CD4-positive, alpha-beta T cell (primary cell): ENCODE data around the gene FAM83F. TPM values are rescaled to one million over a fixed set of nuclear protein-coding genes. Genes with fewer than 3 reads are reported as not detected.

Experiments used
- ATAC-seq: fragments of 200-7000 bp; cut with Tn5 transposase; one replicate; pipeline ENCODE4 v1.10.0; 2022; ENCODE audit warnings: mild to moderate bottlenecking; ENCODE audit not compliant: poor library complexity
- CTCF ChIA-PET: fragments of 350-600 bp; sonication (Branson Sonifier 250); formaldehyde crosslinking; loops from one replicate; lab custom pipeline; 2021; ENCODE audit warnings: antibody characterized with exemption, inconsistent platforms; lab: Charles Lee
- POLR2A ChIA-PET: fragments of 350-600 bp; sonication (Branson Sonifier 250); formaldehyde crosslinking; loops from one replicate; lab custom pipeline; 2021; ENCODE audit warnings: antibody characterized with exemption, inconsistent platforms; lab: Charles Lee
- DNase-seq, 14 experiments: peaks; one replicate each; pipeline ENCODE4 v3.0.0-alpha.2; 2013 to 2020; ENCODE audit warnings: mixed read lengths in 2 of 14
- H3K27ac ChIP-seq, 2 donors: one replicate each; pipeline versions ENCODE4 v1.5.1 to v1.7.0; 2013; ENCODE audit warnings: low read length in 2 of 2, low read depth in 1 of 2, mild to moderate bottlenecking in 1 of 2
- H3K27me3 ChIP-seq, 2 experiments: 1 replicate in 1 of 2; 2 replicates in 1 of 2; pipeline versions ENCODE4 v1.6.1 to v1.7.0; 2013; ENCODE audit warnings: low read length in 2 of 2, control low read depth in 1 of 2, mild to moderate bottlenecking in 1 of 2, moderate library complexity in 1 of 2; ENCODE audit not compliant: insufficient read depth in 2 of 2, control insufficient read depth in 1 of 2
- H3K36me3 ChIP-seq: one replicate; pipeline ENCODE4 v1.6.1; 2013; ENCODE audit warnings: low read length, control low read depth; ENCODE audit not compliant: insufficient read depth
- H3K4me1 ChIP-seq: one replicate; pipeline ENCODE4 v1.6.1; 2013; ENCODE audit warnings: low read length, control low read depth; ENCODE audit not compliant: insufficient read depth
- H3K4me3 ChIP-seq: one replicate; pipeline ENCODE4 v1.5.1; 2013; ENCODE audit warnings: mild to moderate bottlenecking, low read length, moderate library complexity
- H3K9me3 ChIP-seq, 2 experiments: 1 replicate in 1 of 2; 2 replicates in 1 of 2; pipeline versions ENCODE4 v1.6.1 to v1.7.0; 2013; ENCODE audit warnings: low read length in 2 of 2, mild to moderate bottlenecking in 2 of 2, control low read depth in 1 of 2, moderate library complexity in 1 of 2; ENCODE audit not compliant: control insufficient read depth in 1 of 2, insufficient read depth in 1 of 2
- H3K27ac Mint-ChIP-seq: one replicate; pipeline ENCODE4 v1.8.0; 2020; ENCODE audit warnings: mixed read lengths
- H3K27me3 Mint-ChIP-seq: one replicate; pipeline ENCODE4 v1.8.0; 2021; ENCODE audit warnings: mixed read lengths
- H3K36me3 Mint-ChIP-seq: one replicate; pipeline ENCODE4 v1.8.0; 2021; ENCODE audit warnings: low read depth, mixed read lengths
- H3K4me1 Mint-ChIP-seq: one replicate; pipeline ENCODE4 v1.8.0; 2021; ENCODE audit warnings: low read depth, mixed read lengths
- H3K4me3 Mint-ChIP-seq: one replicate; pipeline ENCODE4 v1.8.0; 2020; ENCODE audit warnings: mild to moderate bottlenecking, mixed read lengths
- H3K9me3 Mint-ChIP-seq: one replicate; pipeline ENCODE4 v1.8.0; 2020; ENCODE audit warnings: mixed read lengths
- intact Hi-C, 2 experiments: fragments of 100-400 bp; cut with DNase I in 1 of 2; cut with micrococcal nuclease in 1 of 2; formaldehyde crosslinking; loops; one replicate each; pipeline versions ENCODE4 v1.15.1 to v1.9.0; 2023 to 2025; cut with DNase I, micrococcal nuclease
- total RNA-seq, 174 experiments: library from RNA in 2 of 174; stranded (reverse) in 2 of 174; gene quantifications; one replicate each; pipeline ENCODE4 v1.2.3 and lab custom pipeline; 2021 to 2026
- TF ChIP-seq, protein P1 (sequence below): fragments of 200-600 bp; IDR thresholded peaks from one replicate; pipeline ENCODE4 v1.8.0; 2022; ENCODE audit warnings: antibody characterized with exemption, mild to moderate bottlenecking

The FAM83F gene
- total RNA-seq, 2 experiments from 2014 or later = 5.2 to 6.8 TPM

DNA sequence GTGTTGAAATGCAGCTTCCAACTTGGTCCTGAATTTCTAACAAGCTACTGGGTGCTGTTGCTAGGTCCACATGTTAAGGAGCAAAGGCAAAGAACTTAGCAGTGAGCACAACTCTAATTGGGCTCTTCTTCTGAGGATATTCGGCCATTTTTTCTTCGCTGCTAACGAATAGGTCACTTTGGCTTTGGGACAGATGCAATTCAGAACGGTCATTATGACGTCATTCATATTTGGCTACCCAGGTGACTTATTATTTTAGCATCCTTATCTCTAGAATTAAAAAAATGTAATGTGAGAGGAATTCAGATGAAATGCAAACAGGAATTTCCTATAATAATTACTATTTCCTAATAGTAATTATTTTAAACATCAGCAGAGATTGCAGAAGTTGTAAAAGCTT, 20.7 kb upstream of the FAM83F start:
- H3K27ac ChIP-seq = no peak overlapping the region
- H3K4me1 Mint-ChIP-seq = peaks cover 13% of the 10 kb centered on the region
- H3K4me3 ChIP-seq = no peak overlapping the region
- no peaks in the 10 kb centered on the region for H3K9me3 Mint-ChIP-seq
- intact Hi-C loops = loop anchor here in 1 of 2 experiments (5.0 kb wide), 1 partner anchor 48 kb away; no protein-coding TSS in a partner anchor
- H3K27me3 Mint-ChIP-seq = no peaks in the 10 kb centered on the region
- DNase-seq = no peak
- no peak for ATAC-seq
- TF ChIP-seq, protein P1, sequence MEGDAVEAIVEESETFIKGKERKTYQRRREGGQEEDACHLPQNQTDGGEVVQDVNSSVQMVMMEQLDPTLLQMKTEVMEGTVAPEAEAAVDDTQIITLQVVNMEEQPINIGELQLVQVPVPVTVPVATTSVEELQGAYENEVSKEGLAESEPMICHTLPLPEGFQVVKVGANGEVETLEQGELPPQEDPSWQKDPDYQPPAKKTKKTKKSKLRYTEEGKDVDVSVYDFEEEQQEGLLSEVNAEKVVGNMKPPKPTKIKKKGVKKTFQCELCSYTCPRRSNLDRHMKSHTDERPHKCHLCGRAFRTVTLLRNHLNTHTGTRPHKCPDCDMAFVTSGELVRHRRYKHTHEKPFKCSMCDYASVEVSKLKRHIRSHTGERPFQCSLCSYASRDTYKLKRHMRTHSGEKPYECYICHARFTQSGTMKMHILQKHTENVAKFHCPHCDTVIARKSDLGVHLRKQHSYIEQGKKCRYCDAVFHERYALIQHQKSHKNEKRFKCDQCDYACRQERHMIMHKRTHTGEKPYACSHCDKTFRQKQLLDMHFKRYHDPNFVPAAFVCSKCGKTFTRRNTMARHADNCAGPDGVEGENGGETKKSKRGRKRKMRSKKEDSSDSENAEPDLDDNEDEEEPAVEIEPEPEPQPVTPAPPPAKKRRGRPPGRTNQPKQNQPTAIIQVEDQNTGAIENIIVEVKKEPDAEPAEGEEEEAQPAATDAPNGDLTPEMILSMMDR = no peak
- H3K4me3 Mint-ChIP-seq = no peak overlapping the region
- peaks cover 77% of the 10 kb centered on the region for H3K36me3 Mint-ChIP-seq
- H3K36me3 ChIP-seq = peaks cover 58% of the 10 kb centered on the region
- no peaks in the 10 kb centered on the region for H3K4me1 ChIP-seq
- ChIA-PET POLR2A (interaction anchor here (0.9 kb wide), 1 partner anchor 20 kb away, joined by 4 read pairs; the partner anchor contains the start of gene FAM83F), CTCF (no interaction called here)
- no peaks in the 10 kb centered on the region for H3K27me3 ChIP-seq
- H3K27ac Mint-ChIP-seq = no peak overlapping the region
- H3K9me3 ChIP-seq = no peaks in the 10 kb centered on the region

DNA sequence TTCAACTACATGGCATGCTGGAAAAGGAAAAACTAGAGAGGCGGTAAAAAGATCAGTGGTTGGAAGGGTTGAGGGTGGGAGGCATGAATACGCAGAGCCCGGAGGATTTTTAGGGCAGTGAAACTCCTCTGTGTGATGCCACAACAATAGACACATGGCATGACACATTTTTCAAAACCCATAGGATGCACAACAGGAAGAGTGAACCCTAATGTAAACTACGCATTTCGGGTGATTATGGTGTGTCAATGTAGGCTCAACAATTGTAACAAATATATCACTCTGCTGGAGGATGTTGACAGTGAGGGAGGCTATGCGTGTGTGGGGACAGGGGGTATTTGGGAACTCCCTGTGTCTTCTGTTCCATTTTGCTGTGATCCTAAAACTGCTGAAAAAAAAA, 15.7 kb upstream of the FAM83F start:
- POLR2A ChIA-PET = interaction anchor here (0.7 to 1.3 kb wide), 3 partner anchors 15 to 628 kb away, joined by 3 read pairs; partner anchors contain the start of gene FAM83F

DNA sequence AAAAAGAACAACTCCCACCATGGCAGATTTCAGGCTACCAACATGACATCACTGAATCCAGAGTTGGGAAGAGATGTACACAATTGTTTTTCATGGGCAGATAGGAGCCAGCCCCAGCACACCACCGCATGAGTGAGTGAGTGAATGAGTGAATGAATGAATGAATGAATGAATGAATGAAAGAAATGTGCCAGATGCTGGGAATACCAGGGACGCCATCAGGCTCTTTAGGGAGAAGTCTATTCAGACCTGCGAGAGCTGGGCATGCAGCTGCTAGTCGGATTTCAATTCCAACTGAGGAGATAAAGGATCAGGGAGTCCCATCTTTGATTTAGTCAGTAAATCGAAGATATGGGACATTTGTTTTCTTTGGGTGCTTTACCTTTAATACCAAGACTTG, 15.3 kb upstream of the FAM83F start:
- intact Hi-C loops = no loop called here

More for the DNA sequence above, 15.7 kb upstream of the FAM83F start:
- Histone ChIP-seq H3K4me3 (no peak overlapping the region), H3K4me1 (peaks cover 12% of the 10 kb centered on the region), H3K9me3 (no peaks in the 10 kb centered on the region), H3K27ac (peak overlapping the region in 1 of 2 donors; percentile 16), H3K27me3 (no peaks in the 10 kb centered on the region), H3K36me3 (peaks cover 9% of the 10 kb centered on the region)
- no peak overlapping the region for H3K4me3 Mint-ChIP-seq
- no peak for DNase-seq
- H3K27me3 Mint-ChIP-seq = no peaks in the 10 kb centered on the region
- peaks cover 38% of the 10 kb centered on the region for H3K4me1 Mint-ChIP-seq
- CTCF ChIA-PET = no interaction called here
- ATAC-seq = peak; percentile 51
- TF ChIP-seq, protein P1 = no peak
- H3K27ac Mint-ChIP-seq = peak overlapping the region; percentile 57
- peaks cover 27% of the 10 kb centered on the region for H3K36me3 Mint-ChIP-seq
- intact Hi-C loops = no loop called here
- H3K9me3 Mint-ChIP-seq = no peaks in the 10 kb centered on the region

More for the DNA sequence above, 15.3 kb upstream of the FAM83F start:
- DNase-seq = no peak
- H3K27ac ChIP-seq = no peak overlapping the region
- TF ChIP-seq, protein P1 = no peak
- peaks cover 38% of the 10 kb centered on the region for H3K4me1 Mint-ChIP-seq
- no peak for ATAC-seq
- POLR2A ChIA-PET = interaction anchor here (0.7 to 1.3 kb wide), 3 partner anchors 15 to 628 kb away, joined by 3 read pairs; partner anchors contain the start of gene FAM83F
- CTCF ChIA-PET = no interaction called here
- H3K36me3 Mint-ChIP-seq = peaks cover 24% of the 10 kb centered on the region
- H3K27ac Mint-ChIP-seq = peak overlapping the region; percentile 57
- no peaks in the 10 kb centered on the region for H3K9me3 ChIP-seq
- H3K27me3 Mint-ChIP-seq = no peaks in the 10 kb centered on the region
- H3K4me1 ChIP-seq = peaks cover 12% of the 10 kb centered on the region
- peaks cover 5% of the 10 kb centered on the region for H3K36me3 ChIP-seq
- H3K4me3 ChIP-seq = no peak overlapping the region
- no peak overlapping the region for H3K4me3 Mint-ChIP-seq
- no peaks in the 10 kb centered on the region for H3K9me3 Mint-ChIP-seq
- no peaks in the 10 kb centered on the region for H3K27me3 ChIP-seq
